Natural killer cell (primary cell): Measurements from ENCODE around the gene AGPAT3. TPM values are rescaled to one million over a fixed set of nuclear protein-coding genes. Genes with fewer than 3 reads are reported as not detected.

ENCODE experiments used
- ATAC-seq, 3 donors: fragments of 150-1000 bp in 2 of 3; fragments of 200-7000 bp in 1 of 3; cut with Tn5 transposase; 1 replicate in 1 of 3; 2 replicates in 2 of 3; pipeline ENCODE4 v1.10.0; 2021; ENCODE audit warnings: mild to moderate bottlenecking in 2 of 3, moderate library complexity in 2 of 3
- DNase-seq, 2 donors: peaks; one replicate each; pipeline versions ENCODE4 v3.0.0 to v3.0.0-alpha.2; 2013 to 2021; ENCODE audit warnings: mixed read lengths in 1 of 2
- H3K27ac ChIP-seq: one replicate; pipeline ENCODE4 v1.5.1; 2013; ENCODE audit warnings: mild to moderate bottlenecking, low read length
- H3K27me3 ChIP-seq: one replicate; pipeline ENCODE4 v1.6.1; 2013; ENCODE audit warnings: low read length; ENCODE audit not compliant: control insufficient read depth, insufficient read depth
- H3K36me3 ChIP-seq: one replicate; pipeline ENCODE4 v1.6.1; 2013; ENCODE audit warnings: low read length; ENCODE audit not compliant: control insufficient read depth, insufficient read depth
- H3K4me1 ChIP-seq: one replicate; pipeline ENCODE4 v1.6.1; 2013; ENCODE audit warnings: low read length; ENCODE audit not compliant: control insufficient read depth, insufficient read depth
- H3K4me3 ChIP-seq: one replicate; pipeline ENCODE4 v1.5.1; 2013; ENCODE audit warnings: low read length
- H3K9me3 ChIP-seq: one replicate; pipeline ENCODE4 v1.6.1; 2013; ENCODE audit warnings: low read length; ENCODE audit not compliant: control insufficient read depth, insufficient read depth
- H3K27ac Mint-ChIP-seq, 2 donors: one replicate each; pipeline ENCODE4 v1.8.0; 2022; ENCODE audit warnings: mild to moderate bottlenecking in 2 of 2, mixed read lengths in 2 of 2, moderate library complexity in 1 of 2
- H3K27me3 Mint-ChIP-seq, 2 donors: one replicate each; pipeline ENCODE4 v1.8.0; 2022; ENCODE audit warnings: low read depth in 2 of 2, mixed read lengths in 2 of 2
- H3K36me3 Mint-ChIP-seq: one replicate; pipeline ENCODE4 v1.8.0; 2022; ENCODE audit warnings: mixed read lengths
- H3K4me1 Mint-ChIP-seq, 2 donors: one replicate each; pipeline ENCODE4 v1.8.0; 2022; ENCODE audit warnings: mixed read lengths in 2 of 2
- H3K4me3 Mint-ChIP-seq: one replicate; pipeline ENCODE4 v1.8.0; 2022; ENCODE audit warnings: mild to moderate bottlenecking, moderate library complexity, mixed read lengths
- H3K9me3 Mint-ChIP-seq, 2 donors: one replicate each; pipeline ENCODE4 v1.8.0; 2022; ENCODE audit warnings: mixed read lengths in 2 of 2
- WGBS: methylation state at CpG from one replicate; pipeline ENCODE4 v1.1.7; 2013; ENCODE audit warnings: missing lambda C conversion rate; ENCODE audit not compliant: insufficient coverage; 5-methylcytosine and 5-hydroxymethylcytosine counted together
- intact Hi-C: fragments of 100-400 bp; cut with micrococcal nuclease; formaldehyde crosslinking; loops from one replicate; pipeline ENCODE4 v1.14.2; 2022
- total RNA-seq, 4 donors: library from RNA; stranded (reverse); fragments of 120-200 nt in 1 of 4; gene quantifications; one replicate each; pipeline versions ENCODE4 v1.2.3 to v1.2.4, GENCODE V29; 2013 to 2022
- TF ChIP-seq, protein P1 (sequence below): fragments of 200-600 bp; IDR thresholded peaks from one replicate; pipeline ENCODE4 v1.8.0; 2022; ENCODE audit warnings: antibody characterized with exemption

Gene AGPAT3
- total RNA-seq, 3 donors from 2014 or later (not counting 1 experiment from before 2014, with no cell fraction given): 39.5 to 45.7 (median 42.3) TPM

DNA sequence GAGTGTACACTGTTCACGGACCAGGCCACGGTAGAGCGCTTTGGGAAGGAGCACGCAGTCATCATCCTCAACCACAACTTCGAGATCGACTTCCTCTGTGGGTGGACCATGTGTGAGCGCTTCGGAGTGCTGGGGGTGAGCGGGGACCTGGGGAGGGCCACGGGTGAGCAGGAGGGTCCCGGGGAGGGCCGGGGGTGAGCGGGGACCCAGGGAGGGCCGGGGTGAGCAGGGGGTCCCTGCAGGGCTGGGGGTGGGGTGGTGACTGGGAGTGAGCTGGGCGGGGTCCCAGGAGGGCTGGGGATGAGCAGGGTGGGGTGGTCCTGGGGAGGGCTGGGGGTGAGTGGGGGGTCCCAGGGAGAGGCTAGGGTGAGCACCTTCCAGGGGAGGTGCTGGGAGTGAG lies 103.0 kb downstream of the AGPAT3 start:
- no peak overlapping the region for H3K4me3 ChIP-seq
- intact Hi-C loops: no loop called here
- no peak for ATAC-seq
- no peak for DNase-seq
- TF ChIP-seq, protein P1, sequence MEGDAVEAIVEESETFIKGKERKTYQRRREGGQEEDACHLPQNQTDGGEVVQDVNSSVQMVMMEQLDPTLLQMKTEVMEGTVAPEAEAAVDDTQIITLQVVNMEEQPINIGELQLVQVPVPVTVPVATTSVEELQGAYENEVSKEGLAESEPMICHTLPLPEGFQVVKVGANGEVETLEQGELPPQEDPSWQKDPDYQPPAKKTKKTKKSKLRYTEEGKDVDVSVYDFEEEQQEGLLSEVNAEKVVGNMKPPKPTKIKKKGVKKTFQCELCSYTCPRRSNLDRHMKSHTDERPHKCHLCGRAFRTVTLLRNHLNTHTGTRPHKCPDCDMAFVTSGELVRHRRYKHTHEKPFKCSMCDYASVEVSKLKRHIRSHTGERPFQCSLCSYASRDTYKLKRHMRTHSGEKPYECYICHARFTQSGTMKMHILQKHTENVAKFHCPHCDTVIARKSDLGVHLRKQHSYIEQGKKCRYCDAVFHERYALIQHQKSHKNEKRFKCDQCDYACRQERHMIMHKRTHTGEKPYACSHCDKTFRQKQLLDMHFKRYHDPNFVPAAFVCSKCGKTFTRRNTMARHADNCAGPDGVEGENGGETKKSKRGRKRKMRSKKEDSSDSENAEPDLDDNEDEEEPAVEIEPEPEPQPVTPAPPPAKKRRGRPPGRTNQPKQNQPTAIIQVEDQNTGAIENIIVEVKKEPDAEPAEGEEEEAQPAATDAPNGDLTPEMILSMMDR: no peak
- no peaks in the 10 kb centered on the region for H3K4me1 Mint-ChIP-seq
- H3K27me3 Mint-ChIP-seq: no peaks in the 10 kb centered on the region
- WGBS: 92% methylated on average over 15 of the region's 15 CpGs
- H3K27ac ChIP-seq: no peak overlapping the region
- H3K4me3 Mint-ChIP-seq: no peak overlapping the region
- H3K9me3 ChIP-seq: no peaks in the 10 kb centered on the region
- no peaks in the 10 kb centered on the region for H3K36me3 Mint-ChIP-seq
- no peak overlapping the region for H3K27ac Mint-ChIP-seq
- no peaks in the 10 kb centered on the region for H3K4me1 ChIP-seq
- H3K9me3 Mint-ChIP-seq: no peaks in the 10 kb centered on the region
- H3K27me3 ChIP-seq: no peaks in the 10 kb centered on the region
- peaks cover 21% of the 10 kb centered on the region for H3K36me3 ChIP-seq

DNA sequence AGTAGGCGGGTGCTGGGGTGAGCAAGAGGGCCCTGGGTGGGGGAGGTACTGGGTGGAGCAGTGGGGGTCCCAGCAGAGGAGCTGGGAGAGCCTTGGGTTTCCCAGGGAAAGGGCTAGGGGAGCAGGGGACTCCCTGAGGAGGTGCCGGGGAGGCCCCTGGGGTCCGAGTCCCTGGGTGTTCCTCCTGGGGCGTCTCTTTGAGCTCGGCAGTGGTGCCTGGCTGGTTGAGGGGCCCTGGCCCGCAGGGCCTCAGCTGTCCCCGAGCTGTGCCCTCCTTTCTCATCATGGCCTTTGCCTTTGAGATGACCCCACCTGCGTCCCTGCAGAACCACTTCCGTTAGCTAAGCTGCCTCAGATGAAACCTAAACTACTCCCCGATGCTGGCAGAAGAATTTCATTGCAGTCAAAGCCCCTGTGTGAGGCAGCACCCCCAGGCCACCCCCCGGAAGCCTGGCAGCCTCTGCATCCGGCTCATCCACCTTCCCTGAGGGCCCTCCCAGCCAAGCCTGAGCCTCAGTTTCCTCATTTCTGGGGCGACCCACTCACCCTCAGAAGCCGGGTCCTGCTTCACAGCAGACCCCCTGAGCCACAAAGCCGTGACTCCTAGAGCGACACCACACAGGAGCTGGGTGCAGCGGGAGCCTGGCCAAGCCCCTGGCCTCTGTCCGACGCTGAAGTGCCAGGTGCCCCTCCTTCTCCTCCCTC lies 103.5 kb downstream of the AGPAT3 start:
- Histone ChIP-seq H3K36me3 (peaks cover 21% of the 10 kb centered on the region), H3K9me3 (no peaks in the 10 kb centered on the region), H3K4me3 (no peak overlapping the region), H3K27me3 (no peaks in the 10 kb centered on the region), H3K4me1 (no peaks in the 10 kb centered on the region), H3K27ac (no peak overlapping the region)
- intact Hi-C loops: no loop called here
- DNase-seq (no peak), ATAC-seq (no peak)
- Mint-ChIP-seq H3K27me3 (no peaks in the 10 kb centered on the region), H3K36me3 (no peaks in the 10 kb centered on the region), H3K4me1 (no peaks in the 10 kb centered on the region), H3K9me3 (no peaks in the 10 kb centered on the region), H3K4me3 (no peak overlapping the region), H3K27ac (no peak overlapping the region)
- TF ChIP-seq, protein P1: no peak
- 97% methylated on average over 19 of the region's 19 CpGs for WGBS

DNA sequence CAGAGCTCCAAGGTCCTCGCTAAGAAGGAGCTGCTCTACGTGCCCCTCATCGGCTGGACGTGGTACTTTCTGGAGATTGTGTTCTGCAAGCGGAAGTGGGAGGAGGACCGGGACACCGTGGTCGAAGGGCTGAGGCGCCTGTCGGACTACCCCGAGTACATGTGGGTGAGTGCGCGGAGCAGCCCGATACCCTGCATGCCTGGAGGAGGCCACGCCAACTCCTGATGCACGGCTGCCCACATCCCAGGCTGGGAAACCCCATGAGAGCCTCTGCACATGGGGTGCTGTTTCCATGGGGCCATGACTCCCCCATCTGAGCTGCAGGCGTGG lies 104.1 kb downstream of the AGPAT3 start:
- intact Hi-C loops: no loop called here
- WGBS: 97% methylated on average over 17 of the region's 17 CpGs
- H3K36me3 Mint-ChIP-seq: no peaks in the 10 kb centered on the region

More for the DNA sequence above, 104.1 kb downstream of the AGPAT3 start:
- Histone ChIP-seq H3K27ac (no peak overlapping the region), H3K36me3 (peaks cover 21% of the 10 kb centered on the region), H3K4me3 (no peak overlapping the region), H3K9me3 (no peaks in the 10 kb centered on the region), H3K27me3 (no peaks in the 10 kb centered on the region), H3K4me1 (no peaks in the 10 kb centered on the region)
- DNase-seq (no peak), ATAC-seq (no peak)
- TF ChIP-seq, protein P1: no peak
- Mint-ChIP-seq H3K9me3 (no peaks in the 10 kb centered on the region), H3K4me1 (no peaks in the 10 kb centered on the region), H3K4me3 (no peak overlapping the region), H3K27ac (no peak overlapping the region), H3K27me3 (no peaks in the 10 kb centered on the region)
